CD14-positive monocyte (primary cell): ENCODE measurements around the gene THBS2. TPM values are rescaled to one million over a fixed set of nuclear protein-coding genes. Genes with fewer than 3 reads are reported as not detected.

Experiments used
- DNase-seq, 3 donors: peaks; one replicate each; pipeline ENCODE4 v3.0.0-alpha.2; 2011 to 2022
- H2AFZ ChIP-seq: 2 replicates; pipeline ENCODE4 v1.6.0; 2012; ENCODE audit warnings: mild to moderate bottlenecking, low read depth, low read length, inconsistent platforms; ENCODE audit not compliant: insufficient read depth, poor library complexity, severe bottlenecking
- H3K27ac ChIP-seq, 2 donors: 1 replicate in 1 of 2; 2 replicates in 1 of 2; pipeline ENCODE4 v1.5.1; 2012 to 2013; ENCODE audit warnings: low read length in 2 of 2, control low read depth in 1 of 2, inconsistent platforms in 1 of 2, low read depth in 1 of 2, mild to moderate bottlenecking in 1 of 2
- H3K27me3 ChIP-seq, 2 donors: one replicate each; pipeline versions ENCODE4 v1.6.0 to v1.6.1; 2011 to 2013; ENCODE audit warnings: low read length in 2 of 2; ENCODE audit not compliant: control insufficient read depth in 2 of 2, insufficient read depth in 2 of 2
- H3K36me3 ChIP-seq, 2 donors: replicated peaks in 1 of 2; 1 replicate in 1 of 2; 2 replicates in 1 of 2; pipeline versions ENCODE4 v1.5.1 to v1.6.1; 2012 to 2013; ENCODE audit warnings: low read length in 2 of 2, control low read depth in 1 of 2, inconsistent platforms in 1 of 2, mild to moderate bottlenecking in 1 of 2; ENCODE audit not compliant: insufficient read depth in 2 of 2, control insufficient read depth in 1 of 2
- H3K4me1 ChIP-seq, 2 donors: 1 replicate in 1 of 2; 2 replicates in 1 of 2; pipeline versions ENCODE4 v1.5.1 to v1.6.1; 2012 to 2013; ENCODE audit warnings: low read length in 2 of 2, control low read depth in 1 of 2, inconsistent platforms in 1 of 2, mild to moderate bottlenecking in 1 of 2, moderate library complexity in 1 of 2; ENCODE audit not compliant: insufficient read depth in 2 of 2, control insufficient read depth in 1 of 2
- H3K4me2 ChIP-seq: replicated peaks from 2 replicates; pipeline ENCODE3; 2012; ENCODE audit warnings: low read length, moderate library complexity, mild to moderate bottlenecking; ENCODE audit not compliant: poor library complexity, severe bottlenecking; ENCODE audit errors: extremely low read depth
- H3K4me3 ChIP-seq, 3 experiments: fragments of 200-600 bp in 1 of 3; sonication (generic) in 1 of 3; replicated peaks in 1 of 3; 1 replicate in 2 of 3; 2 replicates in 1 of 3; pipeline ENCODE4 v1.5.1; 2011 to 2013; ENCODE audit warnings: low read length in 3 of 3, mild to moderate bottlenecking in 3 of 3, control low read depth in 2 of 3, low read depth in 2 of 3, inconsistent platforms in 1 of 3, moderate library complexity in 1 of 3
- H3K79me2 ChIP-seq: 2 replicates; pipeline ENCODE4 v1.6.0; 2012; ENCODE audit warnings: mild to moderate bottlenecking, control low read depth, inconsistent platforms, low read length, moderate library complexity; ENCODE audit not compliant: insufficient read depth
- H3K9ac ChIP-seq: 2 replicates; pipeline ENCODE4 v1.6.0; 2017; ENCODE audit warnings: low read length, mild to moderate bottlenecking; ENCODE audit not compliant: insufficient read depth, poor library complexity, severe bottlenecking
- H3K9me3 ChIP-seq, 2 donors: replicated peaks in 1 of 2; 1 replicate in 1 of 2; 2 replicates in 1 of 2; pipeline versions ENCODE4 v1.5.1 to v1.6.1; 2012 to 2013; ENCODE audit warnings: low read length in 2 of 2, control low read depth in 1 of 2; ENCODE audit not compliant: control insufficient read depth in 1 of 2, insufficient read depth in 1 of 2
- H4K20me1 ChIP-seq: 2 replicates; pipeline ENCODE4 v1.6.0; 2012; ENCODE audit warnings: mild to moderate bottlenecking, low read length, control low read depth, moderate library complexity; ENCODE audit not compliant: insufficient read depth
- H3K27ac Mint-ChIP-seq, 7 donors: one replicate each; pipeline ENCODE4 v1.8.0; 2020; ENCODE audit warnings: mild to moderate bottlenecking in 7 of 7, mixed read lengths in 7 of 7, moderate library complexity in 6 of 7, inconsistent platforms in 2 of 7
- H3K27me3 Mint-ChIP-seq, 3 donors: one replicate each; pipeline ENCODE4 v1.8.0; 2021 to 2022; ENCODE audit warnings: low read depth in 3 of 3, mild to moderate bottlenecking in 3 of 3, mixed read lengths in 3 of 3, moderate library complexity in 3 of 3, inconsistent platforms in 1 of 3
- H3K36me3 Mint-ChIP-seq, 2 donors: one replicate each; pipeline ENCODE4 v1.8.0; 2020; ENCODE audit warnings: mixed read lengths in 2 of 2, inconsistent platforms in 1 of 2, mild to moderate bottlenecking in 1 of 2
- H3K4me1 Mint-ChIP-seq: one replicate; pipeline ENCODE4 v1.8.0; 2020; ENCODE audit warnings: mild to moderate bottlenecking, mixed read lengths
- H3K4me3 Mint-ChIP-seq, 2 donors: one replicate each; pipeline ENCODE4 v1.8.0; 2020; ENCODE audit warnings: mild to moderate bottlenecking in 2 of 2, mixed read lengths in 2 of 2, moderate library complexity in 1 of 2
- H3K9me3 Mint-ChIP-seq, 7 donors: one replicate each; pipeline ENCODE4 v1.8.0; 2020 to 2022; ENCODE audit warnings: mixed read lengths in 7 of 7, mild to moderate bottlenecking in 6 of 7, moderate library complexity in 6 of 7, inconsistent platforms in 2 of 7
- CTCF ChIP-seq: fragments of 200-600 bp; IDR thresholded peaks from one replicate; pipeline ENCODE4 v1.8.0; 2022; ENCODE audit warnings: antibody characterized with exemption, mild to moderate bottlenecking
- WGBS: methylation state at CpG from one replicate; pipeline ENCODE4 v1.1.5; 2013; ENCODE audit warnings: missing lambda C conversion rate; ENCODE audit not compliant: insufficient coverage; 5-methylcytosine and 5-hydroxymethylcytosine counted together
- intact Hi-C, 2 donors: fragments of 100-400 bp; cut with micrococcal nuclease; formaldehyde crosslinking; loops; one replicate each; pipeline versions ENCODE4 v1.15.0 to v1.15.1; 2023
- polyA plus RNA-seq, 3 donors: library from polyadenylated mRNA; depleted of rRNA in 1 of 3; unstranded in 2 of 3; stranded (reverse) in 1 of 3; fragments of 300-500 nt in 2 of 3; fragments of >200 nt in 1 of 3; fragmentation: Illumina TruSeq in 2 of 3; gene quantifications; 1 replicate in 2 of 3; 2 replicates in 1 of 3; pipeline ENCODE4 v1.2.3, GENCODE V29; 2012 to 2021

Gene THBS2
- polyA plus RNA-seq, 3 donors = 0.01 to 0.03 TPM; not detected in 1

GRCh38 chr6:169177516-169178166, 76.0 kb downstream of the THBS2 start:
- Histone ChIP-seq H3K27me3 (no peaks in the 10 kb centered on the region), H3K79me2 (no peaks in the 10 kb centered on the region), H3K9me3 (no peaks in the 10 kb centered on the region), H3K4me2 (no peak overlapping the region), H3K9ac (no peak overlapping the region), H2AFZ (no peak overlapping the region), H3K4me3 (no peak overlapping the region), H3K36me3 (no peaks in the 10 kb centered on the region), H4K20me1 (no peaks in the 10 kb centered on the region), H3K27ac (no peak overlapping the region), H3K4me1 (no peaks in the 10 kb centered on the region)
- H3K4me1 Mint-ChIP-seq = no peaks in the 10 kb centered on the region
- intact Hi-C loops = no loop called here
- 70% methylated on average over 4 of the region's 10 CpGs for WGBS
- no peak overlapping the region for H3K4me3 Mint-ChIP-seq
- DNase-seq = no peak
- peaks cover 0 to 4% (median 3%) of the 10 kb centered on the region in 3 donors for H3K27me3 Mint-ChIP-seq
- H3K36me3 Mint-ChIP-seq = no peaks in the 10 kb centered on the region
- H3K27ac Mint-ChIP-seq = no peak overlapping the region
- TF ChIP-seq CTCF = no peak
- peaks cover 1 to 16% (median 8%) of the 10 kb centered on the region in 7 donors for H3K9me3 Mint-ChIP-seq

- Mint-ChIP-seq H3K4me3 (no peak overlapping the region), H3K4me1 (peaks cover 5% of the 10 kb centered on the region), H3K9me3 (peaks cover 1 to 16% (median 4%) of the 10 kb centered on the region in 7 donors), H3K36me3 (no peaks in the 10 kb centered on the region), H3K27ac (no peak overlapping the region), H3K27me3 (peaks cover 0 to 6% (median 2%) of the 10 kb centered on the region in 3 donors)
- no peaks in the 10 kb centered on the region for H4K20me1 ChIP-seq
- no peaks in the 10 kb centered on the region for H3K27me3 ChIP-seq
- no peaks in the 10 kb centered on the region for H3K4me1 ChIP-seq
- no peaks in the 10 kb centered on the region for H3K79me2 ChIP-seq
- H3K4me3 ChIP-seq = no peak overlapping the region
- 82% methylated on average over 14 of the region's 15 CpGs for WGBS
- intact Hi-C loops = no loop called here
- no peak for TF ChIP-seq CTCF
- H3K27ac ChIP-seq = no peak overlapping the region
- DNase-seq = no peak
- H3K4me2 ChIP-seq = no peak overlapping the region
- H2AFZ ChIP-seq = no peak overlapping the region
- H3K36me3 ChIP-seq = no peaks in the 10 kb centered on the region
- no peak overlapping the region for H3K9ac ChIP-seq
- H3K9me3 ChIP-seq = no peaks in the 10 kb centered on the region
These were observed 77.2 kb downstream of the THBS2 start for GRCh38 chr6:169176361-169176991.
